ENCODE measurements around the gene SEMA6D.

DNA sequence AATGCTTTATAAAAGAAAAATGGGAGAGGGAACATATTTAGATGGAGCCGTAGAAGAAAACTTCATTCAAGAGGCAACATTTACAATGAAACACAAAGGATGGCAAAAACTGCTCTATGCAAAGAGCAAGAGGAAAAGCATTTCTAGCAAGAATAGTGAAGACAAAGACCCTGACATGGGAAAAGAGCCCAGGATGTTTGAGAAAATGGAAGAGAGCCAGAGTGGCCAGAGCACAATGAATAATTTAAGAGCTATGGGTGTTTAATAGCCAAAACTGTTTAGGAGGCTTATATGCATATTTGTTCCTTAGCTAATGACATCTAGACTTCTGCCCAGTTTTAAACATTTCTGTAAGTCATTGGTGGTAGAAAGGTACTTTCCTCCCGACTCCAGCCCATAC is 25.4 kb upstream of the SEMA6D start:
- TF ChIP-seq, protein P1, sequence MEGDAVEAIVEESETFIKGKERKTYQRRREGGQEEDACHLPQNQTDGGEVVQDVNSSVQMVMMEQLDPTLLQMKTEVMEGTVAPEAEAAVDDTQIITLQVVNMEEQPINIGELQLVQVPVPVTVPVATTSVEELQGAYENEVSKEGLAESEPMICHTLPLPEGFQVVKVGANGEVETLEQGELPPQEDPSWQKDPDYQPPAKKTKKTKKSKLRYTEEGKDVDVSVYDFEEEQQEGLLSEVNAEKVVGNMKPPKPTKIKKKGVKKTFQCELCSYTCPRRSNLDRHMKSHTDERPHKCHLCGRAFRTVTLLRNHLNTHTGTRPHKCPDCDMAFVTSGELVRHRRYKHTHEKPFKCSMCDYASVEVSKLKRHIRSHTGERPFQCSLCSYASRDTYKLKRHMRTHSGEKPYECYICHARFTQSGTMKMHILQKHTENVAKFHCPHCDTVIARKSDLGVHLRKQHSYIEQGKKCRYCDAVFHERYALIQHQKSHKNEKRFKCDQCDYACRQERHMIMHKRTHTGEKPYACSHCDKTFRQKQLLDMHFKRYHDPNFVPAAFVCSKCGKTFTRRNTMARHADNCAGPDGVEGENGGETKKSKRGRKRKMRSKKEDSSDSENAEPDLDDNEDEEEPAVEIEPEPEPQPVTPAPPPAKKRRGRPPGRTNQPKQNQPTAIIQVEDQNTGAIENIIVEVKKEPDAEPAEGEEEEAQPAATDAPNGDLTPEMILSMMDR (IDR thresholded peaks at IDR 0.05; ENCODE audit: low read depth, low read length, poor library complexity, severe bottlenecking), result no peak
- no peak for TF ChIP-seq EZH2phosphoT487 (IDR thresholded peaks at IDR 0.05; ENCODE audit: borderline replicate concordance, low read length)
